GM12878 (cell line): Measurements from ENCODE around the gene PKD1L1.

Source experiments
- CREB1 ChIP-seq: IDR thresholded peaks from 2 replicates; pipeline ENCODE4 v1.6.1; 2012; ENCODE audit warnings: low read depth, mild to moderate bottlenecking, inconsistent platforms
- POLR2A ChIP-seq: IDR thresholded peaks from 2 replicates; pipeline ENCODE4 v1.6.1; 2011; ENCODE audit warnings: low read depth, mild to moderate bottlenecking, low read length
- TARDBP ChIP-seq: IDR thresholded peaks from 2 replicates; pipeline ENCODE4 v1.6.1; 2016; ENCODE audit warnings: borderline replicate concordance
- TF ChIP-seq, protein P1 (sequence below): IDR thresholded peaks from 2 replicates; pipeline ENCODE4 v1.6.1; 2012; ENCODE audit warnings: low read depth, low read length, improper control_type of control experiment

DNA sequence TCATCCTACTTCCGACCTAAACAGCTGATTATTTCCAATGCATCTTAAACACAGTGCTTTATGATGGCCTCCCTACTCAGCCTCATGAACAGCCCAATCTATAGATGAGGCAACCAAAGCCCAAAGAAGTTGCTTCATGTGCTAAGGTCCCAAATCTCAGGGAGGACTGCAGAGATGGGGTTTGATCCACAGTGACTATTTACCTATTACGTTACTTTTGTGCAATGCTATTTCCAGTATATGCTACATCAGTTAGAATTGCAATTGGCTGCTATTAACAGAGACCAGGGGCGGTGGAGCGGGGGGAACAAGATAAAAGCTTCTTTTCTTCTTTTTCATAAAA, 213.3 kb downstream of the PKD1L1 start:
- TF ChIP-seq POLR2A (no peak), TARDBP (no peak), CREB1 (no peak)
- TF ChIP-seq, protein P1, sequence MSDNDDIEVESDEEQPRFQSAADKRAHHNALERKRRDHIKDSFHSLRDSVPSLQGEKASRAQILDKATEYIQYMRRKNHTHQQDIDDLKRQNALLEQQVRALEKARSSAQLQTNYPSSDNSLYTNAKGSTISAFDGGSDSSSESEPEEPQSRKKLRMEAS = no peak
